GM12878 (cell line): ENCODE data around the gene FHL5. TPM values are rescaled to one million over a fixed set of nuclear protein-coding genes. Genes with fewer than 3 reads are reported as not detected.

Experiments used
- ATAC-seq: fragments of 200-7000 bp; cut with Tn5 transposase; 3 replicates; pipeline ENCODE4 v1.9.1; 2020; ENCODE audit warnings: mild to moderate bottlenecking, moderate library complexity
- BruUV-seq: library from RNA; stranded (reverse); fragments of 400-500 nt; replicated peaks from 2 replicates; lab custom pipeline; 2021; lab: Mats Ljungman, UMichigan
- CTCF ChIA-PET: fragments of 300-600 bp; sonication (Branson Sonifier 250); formaldehyde crosslinking; extraction: SDS; loops from one replicate; lab custom pipeline; 2021; ENCODE audit warnings: inconsistent platforms; lab: Yijun Ruan, JAX
- POLR2A ChIA-PET: fragments of 350-600 bp; formaldehyde crosslinking; extraction: SDS; loops from one replicate; lab custom pipeline; 2021; ENCODE audit warnings: inconsistent platforms; lab: Charles Lee
- RAD21 ChIA-PET: fragments of 300-600 bp; sonication (Branson Sonifier 250); formaldehyde crosslinking; loops from one replicate; lab custom pipeline; 2023; ENCODE audit warnings: antibody characterized with exemption; ENCODE audit not compliant: unreplicated experiment; lab: Charles Lee
- SMC1A ChIA-PET: fragments of 300-600 bp; sonication (Branson Sonifier 250); formaldehyde crosslinking; loops from one replicate; lab custom pipeline; 2023; ENCODE audit not compliant: unreplicated experiment, uncharacterized antibody; lab: Charles Lee
- DNase-seq: peaks from one replicate; pipeline ENCODE4 v3.0.0-alpha.2; 2011; ENCODE audit warnings: low read depth, low spot score
- FAIRE-seq: peaks from 3 replicates; lab custom pipeline; 2011; peaks lifted over from hg19 to GRCh38; lab: Jason Lieb, UNC
- H2AFZ ChIP-seq: 2 replicates; pipeline ENCODE4 v1.6.0; 2011; ENCODE audit warnings: low read depth, low read length, control low read depth; ENCODE audit not compliant: control insufficient read depth
- H3K27ac ChIP-seq: 2 replicates; pipeline ENCODE4 v1.5.1; 2011; ENCODE audit warnings: control low read depth; ENCODE audit not compliant: control insufficient read depth, insufficient read depth
- H3K27me3 ChIP-seq, 2 experiments: replicated peaks in 1 of 2; 2 replicates each; pipeline versions ENCODE4 v1.6.0 to v1.6.1; 2011; ENCODE audit warnings: low read length in 1 of 2; ENCODE audit not compliant: control insufficient read depth in 2 of 2, insufficient read depth in 2 of 2
- H3K36me3 ChIP-seq, 2 experiments: 2 replicates each; pipeline ENCODE4 v1.5.1; 2011; ENCODE audit warnings: low read length in 1 of 2; ENCODE audit not compliant: control insufficient read depth in 2 of 2, insufficient read depth in 2 of 2
- H3K4me1 ChIP-seq: 2 replicates; pipeline ENCODE4 v1.6.1; 2011; ENCODE audit warnings: mild to moderate bottlenecking, low read length, moderate library complexity, mixed read lengths; ENCODE audit not compliant: control insufficient read depth, insufficient read depth
- H3K4me2 ChIP-seq: 2 replicates; pipeline ENCODE4 v1.6.0; 2011; ENCODE audit warnings: control low read depth; ENCODE audit not compliant: control insufficient read depth, insufficient read depth
- H3K4me3 ChIP-seq: fragments of 200-600 bp; sonication (generic); 2 replicates; pipeline ENCODE4 v1.5.1; 2016
- H3K79me2 ChIP-seq: 2 replicates; pipeline ENCODE4 v1.6.0; 2011; ENCODE audit warnings: low read length; ENCODE audit not compliant: control insufficient read depth, insufficient read depth
- H3K9ac ChIP-seq: 2 replicates; pipeline ENCODE4 v1.8.0; 2011; ENCODE audit warnings: low read length, control low read depth, mixed read lengths; ENCODE audit not compliant: control insufficient read depth, insufficient read depth
- H3K9me3 ChIP-seq: replicated peaks from 3 replicates; pipeline ENCODE4 v1.5.1; 2011; ENCODE audit warnings: mild to moderate bottlenecking, low read length; ENCODE audit not compliant: control insufficient read depth, insufficient read depth
- H4K20me1 ChIP-seq: 2 replicates; pipeline ENCODE4 v1.6.0; 2011; ENCODE audit not compliant: control insufficient read depth, insufficient read depth
- MYC ChIP-seq: IDR thresholded peaks from 2 replicates; pipeline ENCODE4 v1.6.1; 2011; ENCODE audit warnings: mild to moderate bottlenecking, low read length, moderate library complexity, inconsistent platforms; ENCODE audit not compliant: insufficient read depth, insufficient replicate concordance, insufficient read length, severe bottlenecking
- SPI1 ChIP-seq: IDR thresholded peaks from 2 replicates; pipeline ENCODE4 v1.6.1; 2011; ENCODE audit warnings: low read depth, mild to moderate bottlenecking, low read length, moderate library complexity, borderline replicate concordance; ENCODE audit not compliant: insufficient read depth
- SREBF2 ChIP-seq: IDR thresholded peaks from 2 replicates; pipeline ENCODE4 v1.6.1; 2012; ENCODE audit warnings: mild to moderate bottlenecking, low read length
- USF2 ChIP-seq: IDR thresholded peaks from 2 replicates; pipeline ENCODE4 v1.6.1; 2011; ENCODE audit warnings: low read depth, low read length, improper control_type of control experiment, borderline replicate concordance
- YY1 ChIP-seq: IDR thresholded peaks from 2 replicates; pipeline ENCODE4 v1.6.1; 2011; ENCODE audit warnings: low read depth, mild to moderate bottlenecking, low read length
- ZSCAN29 ChIP-seq: fragments of 450-650 bp; IDR thresholded peaks from 2 replicates; pipeline ENCODE4 v1.6.1; 2017; ENCODE audit warnings: mild to moderate bottlenecking, moderate library complexity
- WGBS: methylation state at CpG from one replicate; pipeline ENCODE4 v1.1.6; 2016; ENCODE audit warnings: low lambda C conversion rate; ENCODE audit not compliant: insufficient replicate concordance, insufficient coverage; ENCODE audit errors: missing lambda C conversion rate; 5-methylcytosine and 5-hydroxymethylcytosine counted together
- in situ Hi-C: fragments of 300-500 bp; cut with MboI; formaldehyde crosslinking; loops from 9 replicates; pipeline ENCODE4 v1.14.3; 2018; ENCODE audit warnings: mixed read lengths
- intact Hi-C: fragments of 100-400 bp; cut with micrococcal nuclease; formaldehyde crosslinking; loops from one replicate; pipeline ENCODE4 v1.14.2; 2022; ENCODE audit not compliant: unreplicated experiment
- polyA plus RNA-seq, 11 experiments: library from polyadenylated mRNA; depleted of rRNA in 4 of 11; unstranded in 6 of 11; stranded (reverse) in 5 of 11; fragments of >200 nt; fragmentation: Nextera tagmentation in 4 of 11; fragmentation: Illumina TruSeq in 1 of 11; extraction: Ambion mirVana in 4 of 11; extraction: Trizol in 1 of 11; gene quantifications; 1 replicate in 1 of 11; 2 replicates in 10 of 11; pipeline versions ENCODE4 v1.2.1 to v1.2.3, GENCODE V29; 2011 to 2016; ENCODE audit warnings: inconsistent platforms in 2 of 11, missing spikeins in 2 of 11, low read depth in 1 of 11
- total RNA-seq, 4 experiments: library from RNA; depleted of rRNA in 3 of 4; stranded (reverse); fragments of >200 nt in 3 of 4; fragmentation: Illumina TruSeq in 1 of 4; extraction: Trizol in 1 of 4; gene quantifications; 2 replicates each; pipeline versions ENCODE4 v1.2.1 to v1.2.3, GENCODE V29; 2013 to 2021

FHL5 gene
- total and polyA plus RNA-seq, 10 of the 15 experiments (the other 5 are each of a cell fraction or from before 2014, with no cell fraction given), result 0.16 TPM; not detected in 9

GRCh38 chr6:96545882-96546281, 17.0 kb upstream of the FHL5 start:
- Histone ChIP-seq H3K4me1 (no peaks in the 10 kb centered on the region), H3K79me2 (no peaks in the 10 kb centered on the region), H3K4me3 (no peak overlapping the region), H3K4me2 (no peak overlapping the region), H3K9me3 (no peaks in the 10 kb centered on the region), H3K27ac (no peak overlapping the region), H3K36me3 (peaks cover 1 to 4% of the 10 kb centered on the region in 2 experiments; a peak in 3 of 4 replicates), H3K9ac (no peak overlapping the region), H2AFZ (no peak overlapping the region), H4K20me1 (no peaks in the 10 kb centered on the region), H3K27me3 (no peaks in the 10 kb centered on the region)
- no peak for DNase-seq
- ATAC-seq, result no peak
- ChIA-PET SMC1A (interaction anchor here (0.9 to 4.0 kb wide), 8 partner anchors 9 to 353 kb away, joined by 3 to 27 read pairs (median 6); no protein-coding TSS in a partner anchor), POLR2A (interaction anchor here (0.5 to 0.6 kb wide), 2 partner anchors 11 to 88 kb away, joined by 3 to 4 read pairs; no protein-coding TSS in a partner anchor), RAD21 (interaction anchor here (1.3 to 3.4 kb wide), 5 partner anchors 9 to 511 kb away, joined by 3 to 13 read pairs (median 9); no protein-coding TSS in a partner anchor), CTCF (interaction anchor here (0.6 to 4.2 kb wide), 8 partner anchors 10 to 351 kb away, joined by 3 to 16 read pairs (median 5); no protein-coding TSS in a partner anchor)
- 96% methylated on average over 3 of the region's 3 CpGs for WGBS
- no peak for TF ChIP-seq SREBF2
- TF ChIP-seq USF2, result no peak
- no peak for TF ChIP-seq YY1
- no peak for TF ChIP-seq ZSCAN29
- TF ChIP-seq SPI1, result peak; percentile 33; the same call in 1 of the 2 replicates
- no peak for TF ChIP-seq MYC
- BruUV-seq, result no TSS peak
- intact Hi-C loops, result no loop called here
- in situ Hi-C loops, result no loop called here
- no peak for FAIRE-seq
